Loucy (cell line): ENCODE measurements around the gene SGPL1.

Experiments
- H2AFZ ChIP-seq: fragments of 200-600 bp; sonication (generic); 2 replicates; pipeline ENCODE4 v1.6.0; 2016; ENCODE audit warnings: antibody characterized with exemption, mild to moderate bottlenecking, low read length, moderate library complexity
- H3F3A ChIP-seq: fragments of 200-600 bp; 2 replicates; pipeline ENCODE4 v1.6.0; 2016; ENCODE audit warnings: antibody characterized with exemption, low read depth, mild to moderate bottlenecking
- H3K27me3 ChIP-seq: fragments of 200-600 bp; sonication (generic); 2 replicates; pipeline ENCODE4 v1.6.1; 2014; ENCODE audit warnings: low read length, mild to moderate bottlenecking; ENCODE audit not compliant: insufficient read depth, poor library complexity, severe bottlenecking
- H3K36me3 ChIP-seq: fragments of 200-600 bp; sonication (generic); 2 replicates; pipeline ENCODE4 v1.6.1; 2016; ENCODE audit warnings: low read length; ENCODE audit not compliant: insufficient read depth
- H3K4me1 ChIP-seq: fragments of 200-600 bp; sonication (generic); 2 replicates; pipeline ENCODE4 v1.5.1; 2014; ENCODE audit warnings: low read length, mild to moderate bottlenecking; ENCODE audit not compliant: insufficient read depth, poor library complexity, severe bottlenecking
- H3K4me2 ChIP-seq: fragments of 200-600 bp; sonication (generic); 2 replicates; pipeline ENCODE4 v1.6.0; 2014; ENCODE audit warnings: antibody characterized with exemption, low read length, low read depth, mild to moderate bottlenecking; ENCODE audit not compliant: poor library complexity, severe bottlenecking
- H3K4me3 ChIP-seq: fragments of 200-600 bp; sonication (generic); 2 replicates; pipeline ENCODE4 v1.5.1; 2014; ENCODE audit warnings: low read length, mild to moderate bottlenecking, mixed read lengths; ENCODE audit not compliant: poor library complexity, severe bottlenecking
- H3K79me2 ChIP-seq: fragments of 200-600 bp; sonication (generic); 2 replicates; pipeline ENCODE4 v1.6.1; 2014; ENCODE audit warnings: low read length; ENCODE audit not compliant: insufficient read depth
- H3K9ac ChIP-seq: fragments of 200-600 bp; sonication (generic); 2 replicates; pipeline ENCODE4 v1.6.0; 2014; ENCODE audit warnings: mild to moderate bottlenecking, low read depth, low read length, moderate library complexity; ENCODE audit not compliant: poor library complexity, severe bottlenecking
- H3K9me2 ChIP-seq: fragments of 200-600 bp; sonication (generic); replicated peaks from 2 replicates; pipeline ENCODE4 v1.6.1; 2016; ENCODE audit warnings: low read depth, low read length, mixed read lengths
- H3K9me3 ChIP-seq: fragments of 200-600 bp; sonication (generic); 2 replicates; pipeline ENCODE4 v1.6.1; 2014; ENCODE audit warnings: mild to moderate bottlenecking, antibody characterized with exemption, low read length, low read depth; ENCODE audit not compliant: insufficient read depth
- H4K20me1 ChIP-seq: fragments of 200-600 bp; sonication (generic); 2 replicates; pipeline ENCODE4 v1.6.0; 2014; ENCODE audit warnings: antibody characterized with exemption, low read length, mild to moderate bottlenecking; ENCODE audit not compliant: insufficient read depth, poor library complexity, severe bottlenecking
- CTCF ChIP-seq: fragments of 200-600 bp; sonication (generic); conservative IDR thresholded peaks from 2 replicates; pipeline ENCODE4 v1.5.1; 2014; ENCODE audit warnings: mild to moderate bottlenecking, antibody characterized with exemption, low read length
- EZH2phosphoT487 ChIP-seq: fragments of 200-600 bp; IDR thresholded peaks from 2 replicates; pipeline ENCODE4 v1.6.1; 2018; ENCODE audit warnings: antibody characterized with exemption, mild to moderate bottlenecking, moderate library complexity, borderline replicate concordance

Gene SGPL1

DNA sequence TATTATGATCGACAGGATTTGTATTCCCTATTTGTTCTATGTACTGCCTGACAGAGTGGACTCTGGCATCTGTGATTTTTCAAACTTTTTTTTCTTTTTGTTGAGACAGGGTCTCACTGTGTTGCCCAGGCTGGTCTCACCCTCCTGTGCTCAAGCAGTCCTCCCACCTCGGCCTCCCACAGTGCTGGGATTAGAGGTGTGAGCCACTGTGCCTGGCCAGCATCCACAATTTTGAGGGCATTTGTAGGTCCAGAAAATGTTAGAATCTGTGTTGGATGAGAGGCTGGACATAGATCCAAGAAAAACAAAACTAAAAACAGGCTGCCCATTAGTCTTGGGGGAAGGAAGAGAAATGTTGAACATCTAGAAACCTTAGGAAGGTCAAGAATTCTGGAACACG is 34.3 kb downstream of the SGPL1 start:
- TF ChIP-seq CTCF = no peak
- no peak for TF ChIP-seq EZH2phosphoT487
- no peaks in the 10 kb centered on the region for H3K9me3 ChIP-seq
- H3F3A ChIP-seq = no peaks in the 10 kb centered on the region
- H3K9me2 ChIP-seq = no peaks in the 10 kb centered on the region
- H4K20me1 ChIP-seq = no peaks in the 10 kb centered on the region
- H3K9ac ChIP-seq = no peak overlapping the region
- H3K36me3 ChIP-seq = peaks cover 27% of the 10 kb centered on the region; the same call in 1 of the 2 replicates
- H3K79me2 ChIP-seq = no peaks in the 10 kb centered on the region
- no peak overlapping the region for H3K4me2 ChIP-seq
- H3K27me3 ChIP-seq = no peaks in the 10 kb centered on the region
- no peak overlapping the region for H3K4me3 ChIP-seq
- peaks cover 8% of the 10 kb centered on the region for H3K4me1 ChIP-seq
- H2AFZ ChIP-seq = no peak overlapping the region

DNA sequence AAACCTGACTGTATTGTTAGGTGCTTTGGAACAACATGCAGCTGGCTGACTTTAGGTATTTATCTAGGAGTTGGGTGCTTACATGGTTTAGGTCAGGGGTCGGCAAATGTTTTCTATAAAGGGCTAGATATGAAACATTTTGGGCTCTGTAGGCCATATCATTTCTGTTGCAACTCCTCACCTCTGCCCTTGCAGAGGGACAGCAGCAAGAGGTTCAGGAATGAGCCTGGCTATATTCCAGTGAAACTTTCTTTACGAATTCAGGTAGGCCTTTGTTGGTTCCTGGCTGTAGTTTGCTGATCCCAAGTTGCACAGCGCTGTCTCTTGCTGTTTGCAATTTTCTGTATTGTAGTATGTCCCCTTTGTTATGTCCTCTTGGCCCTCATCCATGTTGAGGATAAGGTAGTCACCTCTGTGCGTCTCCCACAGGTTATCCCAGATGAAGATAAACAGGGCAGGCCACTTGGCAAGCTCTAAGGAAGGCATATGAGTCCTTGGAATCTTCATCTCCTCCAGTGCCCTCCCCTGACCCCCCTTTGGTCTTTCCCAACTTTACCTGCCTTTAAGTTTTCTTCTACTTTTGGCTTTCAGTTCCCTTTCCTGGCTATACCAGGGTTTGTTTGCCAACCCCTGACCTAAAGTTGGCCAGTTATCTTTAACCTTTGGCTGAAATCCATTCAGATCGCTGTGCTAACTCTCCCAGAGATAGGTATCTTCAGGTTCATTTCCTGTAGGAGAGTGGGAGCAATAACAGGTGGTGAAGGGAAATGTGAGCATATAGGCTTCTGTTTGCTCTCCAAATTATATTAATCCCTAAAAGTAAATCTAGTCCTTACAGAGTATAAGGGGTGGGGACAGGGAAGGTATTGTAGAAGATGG is 36.1 kb downstream of the SGPL1 start:
- H3K4me2 ChIP-seq = no peak overlapping the region

DNA sequence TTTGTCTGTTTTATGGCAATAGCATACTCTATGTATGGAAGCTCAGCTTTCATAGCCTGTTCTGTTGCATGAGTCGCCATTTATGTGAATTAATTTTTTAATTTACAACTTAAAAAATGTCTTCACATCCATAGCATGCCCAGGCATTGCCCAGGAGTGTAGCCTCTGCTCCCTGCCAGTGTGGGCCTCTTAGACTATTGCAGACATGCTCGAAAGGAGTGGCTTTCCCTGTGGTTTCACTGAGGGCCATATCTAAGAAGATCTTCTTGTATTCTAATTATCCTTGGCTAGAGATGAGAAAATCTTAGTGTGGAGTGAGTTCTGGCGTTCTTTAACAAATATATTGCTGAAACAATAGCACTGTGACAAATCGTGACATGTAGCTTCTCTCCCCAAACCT is 37.3 kb downstream of the SGPL1 start:
- Histone ChIP-seq H3K4me2 (no peak overlapping the region), H3K9me2 (no peaks in the 10 kb centered on the region), H3K36me3 (peaks cover 38% of the 10 kb centered on the region; the same call in 1 of the 2 replicates), H3K9ac (no peak overlapping the region), H3K4me3 (no peak overlapping the region), H3K79me2 (no peaks in the 10 kb centered on the region), H4K20me1 (no peaks in the 10 kb centered on the region), H3K4me1 (peaks cover under 1% of the 10 kb centered on the region), H3K9me3 (no peaks in the 10 kb centered on the region), H3K27me3 (no peaks in the 10 kb centered on the region), H3F3A (no peaks in the 10 kb centered on the region), H2AFZ (no peak overlapping the region)
- no peak for TF ChIP-seq CTCF

More for the DNA sequence above, 36.1 kb downstream of the SGPL1 start:
- Histone ChIP-seq H3K27me3 (no peaks in the 10 kb centered on the region), H3K36me3 (peaks cover 30% of the 10 kb centered on the region; the same call in 1 of the 2 replicates), H3F3A (no peaks in the 10 kb centered on the region), H3K9me2 (no peaks in the 10 kb centered on the region), H3K9ac (no peak overlapping the region), H3K4me1 (peaks cover 8% of the 10 kb centered on the region), H2AFZ (no peak overlapping the region), H4K20me1 (no peaks in the 10 kb centered on the region), H3K9me3 (no peaks in the 10 kb centered on the region), H3K4me3 (no peak overlapping the region), H3K79me2 (no peaks in the 10 kb centered on the region)
- no peak for TF ChIP-seq CTCF
- no peak for TF ChIP-seq EZH2phosphoT487
